Fibroblast of villous mesenchyme (primary cell): ENCODE results near the gene SLC44A2. TPM values are rescaled to one million over a fixed set of nuclear protein-coding genes. Genes with fewer than 3 reads are reported as not detected.

ENCODE experiments used
- DNase-seq: peaks from one replicate; pipeline ENCODE4 v3.0.0-alpha.2; 2010; ENCODE audit warnings: low read depth
- H3K4me3 ChIP-seq: 2 replicates; pipeline ENCODE4 v1.5.1; 2011; ENCODE audit warnings: low read depth, mild to moderate bottlenecking, low read length
- CTCF ChIP-seq: IDR thresholded peaks from 2 replicates; pipeline ENCODE4 v1.5.1; 2012; ENCODE audit warnings: low read depth, mild to moderate bottlenecking, low read length; ENCODE audit not compliant: insufficient read depth
- total RNA-seq: library from RNA; depleted of rRNA; stranded (reverse); fragments of >200 nt; gene quantifications from 2 replicates; pipeline ENCODE4 v1.2.3, GENCODE V29; 2012

The SLC44A2 gene
- total RNA-seq, 1 donor = 88.5 TPM

GRCh38 chr19:10602330-10603083 is 22.8 kb upstream of the SLC44A2 start:
- H3K4me3 ChIP-seq = peak overlapping the region; percentile 96
- no peak for TF ChIP-seq CTCF
- peak; percentile 69 for DNase-seq

- peak overlapping the region; percentile 96 for H3K4me3 ChIP-seq
- no peak for TF ChIP-seq CTCF
- no peak for DNase-seq
Observed at GRCh38 chr19:10603084-10603872, 22.1 kb upstream of the SLC44A2 start.

GRCh38 chr19:10603873-10604459 is 21.4 kb upstream of the SLC44A2 start:
- H3K4me3 ChIP-seq = peak overlapping the region; percentile 96
- TF ChIP-seq CTCF = no peak
- DNase-seq = peak; percentile 55

GRCh38 chr19:10604460-10604980 is 20.8 kb upstream of the SLC44A2 start:
- TF ChIP-seq CTCF = no peak
- no peak for DNase-seq
- no peak overlapping the region for H3K4me3 ChIP-seq

- H3K4me3 ChIP-seq = no peak overlapping the region
- DNase-seq = no peak
- TF ChIP-seq CTCF = no peak
Observed at GRCh38 chr19:10611907-10612306, 13.4 kb upstream of the SLC44A2 start.

GRCh38 chr19:10612499-10613119 is 12.7 kb upstream of the SLC44A2 start:
- DNase-seq = no peak
- no peak for TF ChIP-seq CTCF
- H3K4me3 ChIP-seq = no peak overlapping the region
